Measurements from ENCODE around the gene MED15.

The MED15 gene

GRCh38 chr22:20459862-20460261 is 47.5 kb upstream of the MED15 start:
- Histone ChIP-seq H3K4me2 (ENCODE audit: insufficient read depth, low read length) (no peak overlapping the region), H2AFZ (ENCODE audit: low read depth, low read length) (no peak overlapping the region), H3K79me2 (ENCODE audit: insufficient read depth, low read length) (no peaks in the 10 kb centered on the region), H3K27me3 (ENCODE audit: insufficient read depth, low read length, poor library complexity) (no peaks in the 10 kb centered on the region), H3K9me3 (ENCODE audit: insufficient read depth, low read length, severe bottlenecking) (no peaks in the 10 kb centered on the region), H3K4me1 (ENCODE audit: insufficient read depth, low read length) (peaks cover 18% of the 10 kb centered on the region), H4K20me1 (ENCODE audit: insufficient read depth, low read length) (no peaks in the 10 kb centered on the region), H3K27ac (ENCODE audit: low read length) (no peak overlapping the region), H3K4me3 (ENCODE audit: low read depth in 1 of 2, low read length in 2 of 2) (no peak overlapping the region), H3K9ac (ENCODE audit: low read depth, low read length) (no peak overlapping the region), H3K36me3 (ENCODE audit: insufficient read depth, low read length) (peaks cover 50% of the 10 kb centered on the region)
- no peak for TF ChIP-seq EZH2 (IDR thresholded peaks at IDR 0.05; ENCODE audit: borderline replicate concordance, low read depth, low read length, severe bottlenecking)
- TF ChIP-seq CTCF (IDR thresholded peaks at IDR 0.05; ENCODE audit: borderline replicate concordance, extremely low read depth, low read length, poor library complexity, severe bottlenecking) = no peak
- no peak for DNase-seq
- no peak for ATAC-seq (ENCODE audit: insufficient read depth, low read depth)

GRCh38 chr22:20463324-20464095 is 43.9 kb upstream of the MED15 start:
- Histone ChIP-seq H3K27ac (ENCODE audit: low read length) (peak overlapping the region; percentile 5), H2AFZ (ENCODE audit: low read depth, low read length) (no peak overlapping the region), H3K4me1 (ENCODE audit: insufficient read depth, low read length) (peaks cover 11% of the 10 kb centered on the region), H3K79me2 (ENCODE audit: insufficient read depth, low read length) (no peaks in the 10 kb centered on the region), H3K27me3 (ENCODE audit: insufficient read depth, low read length, poor library complexity) (no peaks in the 10 kb centered on the region), H3K36me3 (ENCODE audit: insufficient read depth, low read length) (peaks cover 42% of the 10 kb centered on the region), H4K20me1 (ENCODE audit: insufficient read depth, low read length) (no peaks in the 10 kb centered on the region), H3K4me2 (ENCODE audit: insufficient read depth, low read length) (no peak overlapping the region), H3K9me3 (ENCODE audit: insufficient read depth, low read length, severe bottlenecking) (no peaks in the 10 kb centered on the region), H3K4me3 (ENCODE audit: low read depth in 1 of 2, low read length in 2 of 2) (no peak overlapping the region), H3K9ac (ENCODE audit: low read depth, low read length) (no peak overlapping the region)
- DNase-seq (peak; percentile 27), ATAC-seq (ENCODE audit: insufficient read depth, low read depth) (peak; percentile 70)
- TF ChIP-seq CTCF (IDR thresholded peaks at IDR 0.05; ENCODE audit: borderline replicate concordance, extremely low read depth, low read length, poor library complexity, severe bottlenecking) (no peak), EZH2 (IDR thresholded peaks at IDR 0.05; ENCODE audit: borderline replicate concordance, low read depth, low read length, severe bottlenecking) (no peak)

- no peak overlapping the region for H3K27ac ChIP-seq (ENCODE audit: low read length)
- no peaks in the 10 kb centered on the region for H3K27me3 ChIP-seq (ENCODE audit: insufficient read depth, low read length, poor library complexity)
- no peaks in the 10 kb centered on the region for H3K9me3 ChIP-seq (ENCODE audit: insufficient read depth, low read length, severe bottlenecking)
- no peak overlapping the region for H3K4me3 ChIP-seq (ENCODE audit: low read depth in 1 of 2, low read length in 2 of 2)
- peaks cover 11% of the 10 kb centered on the region for H3K4me1 ChIP-seq (ENCODE audit: insufficient read depth, low read length)
- no peak overlapping the region for H3K4me2 ChIP-seq (ENCODE audit: insufficient read depth, low read length)
- no peak overlapping the region for H3K9ac ChIP-seq (ENCODE audit: low read depth, low read length)
- H2AFZ ChIP-seq (ENCODE audit: low read depth, low read length) = no peak overlapping the region
- H4K20me1 ChIP-seq (ENCODE audit: insufficient read depth, low read length) = no peaks in the 10 kb centered on the region
- TF ChIP-seq CTCF (IDR thresholded peaks at IDR 0.05; ENCODE audit: borderline replicate concordance, extremely low read depth, low read length, poor library complexity, severe bottlenecking) = no peak
- TF ChIP-seq EZH2 (IDR thresholded peaks at IDR 0.05; ENCODE audit: borderline replicate concordance, low read depth, low read length, severe bottlenecking) = no peak
- ATAC-seq (ENCODE audit: insufficient read depth, low read depth) (no peak), DNase-seq (no peak)
- no peaks in the 10 kb centered on the region for H3K79me2 ChIP-seq (ENCODE audit: insufficient read depth, low read length)
- peaks cover 38% of the 10 kb centered on the region for H3K36me3 ChIP-seq (ENCODE audit: insufficient read depth, low read length)
Observed at GRCh38 chr22:20464096-20464614, 43.3 kb upstream of the MED15 start.
